HEK293 (cell line): Measurements from ENCODE around the gene TMEM255B.
"Not testable (repeated sequence)": the region's sequence is repeated elsewhere in the genome, so short reads cannot be mapped to it uniquely, and the experiment has no call there.

Experiments used
- CTCF ChIA-PET: fragments of 350-600 bp; formaldehyde crosslinking; extraction: SDS; loops from one replicate; lab custom pipeline; 2021; ENCODE audit warnings: antibody characterized with exemption; lab: Yijun Ruan, JAX
- POLR2A ChIA-PET: fragments of 300-600 bp; formaldehyde crosslinking; extraction: SDS; loops from one replicate; lab custom pipeline; 2020; ENCODE audit warnings: antibody characterized with exemption, inconsistent platforms; lab: Yijun Ruan, JAX
- H3K27ac ChIP-seq: fragments of 200-500 bp; sonication (Bioruptor generic); 2 replicates; pipeline ENCODE4 v1.5.1; 2014; ENCODE audit warnings: low read depth, low read length, control low read depth, inconsistent platforms; ENCODE audit errors: extremely low read depth
- H3K36me3 ChIP-seq, 2 experiments: fragments of 200-500 bp in 1 of 2; sonication (Bioruptor generic) in 1 of 2; 1 replicate in 1 of 2; 2 replicates in 1 of 2; pipeline ENCODE4 v1.5.1; 2014 to 2017; ENCODE audit warnings: inconsistent platforms in 2 of 2, low read length in 2 of 2; ENCODE audit not compliant: control insufficient read depth in 2 of 2, insufficient read depth in 1 of 2
- H3K4me1 ChIP-seq: fragments of 200-500 bp; sonication (Bioruptor generic); 2 replicates; pipeline ENCODE4 v1.5.1; 2014; ENCODE audit warnings: mild to moderate bottlenecking, low read length, inconsistent platforms; ENCODE audit not compliant: control insufficient read depth, insufficient read depth
- H3K4me3 ChIP-seq: 2 replicates; pipeline ENCODE4 v1.5.1; 2011; ENCODE audit warnings: low read depth, mild to moderate bottlenecking, control low read depth, low read length, moderate library complexity
- H3K9me3 ChIP-seq: fragments of 200-500 bp; sonication (Bioruptor generic); 2 replicates; pipeline ENCODE4 v1.5.1; 2014; ENCODE audit warnings: low read depth, low read length, inconsistent platforms; ENCODE audit not compliant: control insufficient read depth, insufficient read depth
- BCL11A ChIP-seq: fragments of 450-650 bp; formaldehyde crosslinking; IDR thresholded peaks from 2 replicates; pipeline ENCODE4 v1.5.1; 2016; ENCODE audit warnings: low read depth, missing biosample characterization, missing genetic modification characterization
- EGR2 ChIP-seq: fragments of 450-650 bp; formaldehyde crosslinking; IDR thresholded peaks from 2 replicates; pipeline ENCODE4 v1.5.1; 2016; ENCODE audit warnings: low read depth, missing biosample characterization, missing genetic modification characterization
- HOXD13 ChIP-seq: sonication (generic); formaldehyde crosslinking; IDR thresholded peaks from 2 replicates; pipeline ENCODE4 v1.8.0; 2022; ENCODE audit warnings: missing genetic modification reagents, borderline replicate concordance
- MZF1 ChIP-seq: fragments of 450-650 bp; formaldehyde crosslinking; IDR thresholded peaks from 2 replicates; pipeline ENCODE4 v1.5.1; 2017; ENCODE audit warnings: missing biosample characterization, missing genetic modification characterization, borderline replicate concordance
- SALL2 ChIP-seq: fragments of 450-650 bp; formaldehyde crosslinking; IDR thresholded peaks from 2 replicates; pipeline ENCODE4 v1.5.0; 2017; ENCODE audit warnings: missing biosample characterization, mild to moderate bottlenecking, missing genetic modification characterization, borderline replicate concordance
- SETDB1 ChIP-seq: IDR thresholded peaks from one replicate; pipeline ENCODE4 v1.6.1; 2017; ENCODE audit warnings: mild to moderate bottlenecking, low read length, moderate library complexity, mixed read lengths; ENCODE audit not compliant: insufficient read length
- TRIM28 ChIP-seq: IDR thresholded peaks from 2 replicates; pipeline ENCODE4 v1.6.1; 2011; ENCODE audit warnings: low read length, control low read depth, borderline replicate concordance
- YY2 ChIP-seq: fragments of 450-650 bp; formaldehyde crosslinking; IDR thresholded peaks from 2 replicates; pipeline ENCODE4 v1.5.1; 2016; ENCODE audit warnings: missing biosample characterization, missing genetic modification characterization
- ZBTB49 ChIP-seq: fragments of 450-650 bp; formaldehyde crosslinking; IDR thresholded peaks from 2 replicates; pipeline ENCODE4 v1.5.1; 2016; ENCODE audit warnings: missing biosample characterization, missing genetic modification characterization, low read depth
- ZBTB6 ChIP-seq: fragments of 450-650 bp; formaldehyde crosslinking; IDR thresholded peaks from 2 replicates; pipeline ENCODE4 v1.5.1; 2017; ENCODE audit warnings: missing biosample characterization, missing genetic modification characterization
- ZFP37 ChIP-seq: fragments of 450-650 bp; formaldehyde crosslinking; IDR thresholded peaks from 2 replicates; pipeline ENCODE4 v1.5.1; 2016; ENCODE audit warnings: missing biosample characterization, missing genetic modification characterization
- ZNF132 ChIP-seq: fragments of 450-650 bp; formaldehyde crosslinking; IDR thresholded peaks from 2 replicates; pipeline ENCODE4 v1.5.1; 2017; ENCODE audit warnings: missing biosample characterization, missing genetic modification characterization, borderline replicate concordance
- ZNF221 ChIP-seq: fragments of 450-650 bp; formaldehyde crosslinking; IDR thresholded peaks from 2 replicates; pipeline ENCODE4 v1.5.1; 2017; ENCODE audit warnings: missing biosample characterization, missing genetic modification characterization, borderline replicate concordance
- ZNF24 ChIP-seq: fragments of 450-650 bp; formaldehyde crosslinking; IDR thresholded peaks from 2 replicates; pipeline ENCODE4 v1.5.1; 2016; ENCODE audit warnings: missing biosample characterization, missing genetic modification characterization
- ZNF311 ChIP-seq: fragments of 450-650 bp; formaldehyde crosslinking; IDR thresholded peaks from 2 replicates; pipeline ENCODE4 v1.5.1; 2017; ENCODE audit warnings: missing biosample characterization, missing genetic modification characterization, borderline replicate concordance
- ZNF350 ChIP-seq: fragments of 450-650 bp; formaldehyde crosslinking; IDR thresholded peaks from 2 replicates; pipeline ENCODE4 v1.5.0; 2017; ENCODE audit warnings: missing biosample characterization, mild to moderate bottlenecking, missing genetic modification characterization
- ZNF423 ChIP-seq: fragments of 450-650 bp; formaldehyde crosslinking; IDR thresholded peaks from 2 replicates; pipeline ENCODE4 v1.5.1; 2016; ENCODE audit warnings: missing biosample characterization, missing genetic modification characterization
- ZNF510 ChIP-seq: fragments of 450-650 bp; formaldehyde crosslinking; IDR thresholded peaks from 2 replicates; pipeline ENCODE4 v1.5.1; 2018; ENCODE audit warnings: mild to moderate bottlenecking, missing genetic modification characterization, missing biosample characterization; ENCODE audit not compliant: insufficient replicate concordance
- ZNF558 ChIP-seq: fragments of 450-650 bp; formaldehyde crosslinking; IDR thresholded peaks from 2 replicates; pipeline ENCODE4 v1.5.1; 2016; ENCODE audit warnings: missing biosample characterization, missing genetic modification characterization
- ZNF626 ChIP-seq: fragments of 450-650 bp; sonication (Bioruptor Pico); formaldehyde crosslinking; IDR thresholded peaks from 2 replicates; pipeline ENCODE4 v1.5.1; 2018; ENCODE audit warnings: missing biosample characterization, missing genetic modification characterization, inconsistent platforms
- ZNF654 ChIP-seq: fragments of 450-650 bp; formaldehyde crosslinking; IDR thresholded peaks from 2 replicates; pipeline ENCODE4 v1.5.1; 2016; ENCODE audit warnings: low read depth, missing biosample characterization, missing genetic modification characterization
- ZNF791 ChIP-seq: fragments of 450-650 bp; formaldehyde crosslinking; IDR thresholded peaks from 2 replicates; pipeline ENCODE4 v1.5.1; 2016; ENCODE audit warnings: missing biosample characterization, missing genetic modification characterization
- ZXDB ChIP-seq: fragments of 450-650 bp; formaldehyde crosslinking; IDR thresholded peaks from 2 replicates; pipeline ENCODE4 v1.5.1; 2016; ENCODE audit warnings: missing biosample characterization, missing genetic modification characterization
- TF ChIP-seq, protein P1 (sequence below): fragments of 450-650 bp; formaldehyde crosslinking; IDR thresholded peaks from 2 replicates; pipeline ENCODE4 v1.5.1; 2016; ENCODE audit warnings: missing biosample characterization, missing genetic modification characterization
- TF ChIP-seq, protein P2 (sequence below): fragments of 450-650 bp; formaldehyde crosslinking; IDR thresholded peaks from 2 replicates; pipeline ENCODE4 v1.5.1; 2016; ENCODE audit warnings: missing biosample characterization, missing genetic modification characterization

Gene TMEM255B

DNA sequence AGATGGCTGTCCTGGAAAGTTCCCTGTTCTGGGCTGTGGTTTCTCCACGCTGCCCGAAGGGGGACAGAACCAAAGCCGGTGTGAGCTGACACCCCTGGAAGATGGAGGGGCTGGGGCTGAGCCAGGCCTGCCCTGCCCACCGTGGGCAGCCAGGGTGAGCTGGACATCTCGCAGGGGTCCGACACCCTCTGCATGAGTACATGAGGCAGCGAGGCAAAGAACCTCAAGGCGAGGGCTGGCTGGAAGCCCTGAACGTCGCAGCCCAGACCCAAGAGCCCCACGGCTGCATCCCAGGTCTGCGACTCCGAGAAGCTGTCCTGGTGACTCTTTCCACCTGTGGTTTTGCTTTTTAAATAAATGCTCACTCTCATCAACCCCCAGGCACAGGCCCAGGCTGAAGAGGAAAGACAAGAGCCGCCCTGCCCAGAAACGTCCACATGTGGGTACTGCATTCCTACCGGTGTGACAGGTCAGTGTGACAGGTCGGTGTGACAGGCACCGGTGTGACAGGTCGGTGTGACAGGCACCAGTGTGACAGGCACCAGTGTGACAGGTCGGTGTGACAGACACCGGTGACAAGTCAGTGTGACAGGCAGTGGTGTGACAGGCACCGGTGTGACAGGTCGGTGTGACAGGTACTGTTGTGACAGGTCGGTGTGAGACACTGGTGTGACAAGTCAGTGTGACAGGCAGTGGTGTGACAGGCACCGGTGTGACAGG lies 74.2 kb downstream of the TMEM255B start:
- Histone ChIP-seq H3K9me3 (no peaks in the 10 kb centered on the region), H3K27ac (no peak overlapping the region), H3K4me3 (no peak overlapping the region), H3K4me1 (peaks cover 7% of the 10 kb centered on the region), H3K36me3 (peaks cover 0 to 16% of the 10 kb centered on the region in 2 experiments; a peak in 1 of 3 replicates)
- POLR2A ChIA-PET: no interaction called here
- CTCF ChIA-PET: no interaction called here
- TF ChIP-seq MZF1 (tag by site-specific recombination) (no peak), ZNF510 (tag by site-specific recombination) (no peak), ZNF132 (no peak), ZNF24 (tag by site-specific recombination) (no peak), ZNF311 (no peak), ZFP37 (tag by site-specific recombination) (no peak), SALL2 (tag by site-specific recombination) (no peak), ZNF626 (tag by site-specific recombination) (no peak), ZNF558 (no peak), SETDB1 (no peak), ZNF350 (tag by site-specific recombination) (no peak), ZXDB (no peak), BCL11A (tag by site-specific recombination) (no peak)
- TF ChIP-seq, protein P1, sequence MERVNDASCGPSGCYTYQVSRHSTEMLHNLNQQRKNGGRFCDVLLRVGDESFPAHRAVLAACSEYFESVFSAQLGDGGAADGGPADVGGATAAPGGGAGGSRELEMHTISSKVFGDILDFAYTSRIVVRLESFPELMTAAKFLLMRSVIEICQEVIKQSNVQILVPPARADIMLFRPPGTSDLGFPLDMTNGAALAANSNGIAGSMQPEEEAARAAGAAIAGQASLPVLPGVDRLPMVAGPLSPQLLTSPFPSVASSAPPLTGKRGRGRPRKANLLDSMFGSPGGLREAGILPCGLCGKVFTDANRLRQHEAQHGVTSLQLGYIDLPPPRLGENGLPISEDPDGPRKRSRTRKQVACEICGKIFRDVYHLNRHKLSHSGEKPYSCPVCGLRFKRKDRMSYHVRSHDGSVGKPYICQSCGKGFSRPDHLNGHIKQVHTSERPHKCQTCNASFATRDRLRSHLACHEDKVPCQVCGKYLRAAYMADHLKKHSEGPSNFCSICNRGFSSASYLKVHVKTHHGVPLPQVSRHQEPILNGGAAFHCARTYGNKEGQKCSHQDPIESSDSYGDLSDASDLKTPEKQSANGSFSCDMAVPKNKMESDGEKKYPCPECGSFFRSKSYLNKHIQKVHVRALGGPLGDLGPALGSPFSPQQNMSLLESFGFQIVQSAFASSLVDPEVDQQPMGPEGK (tag by site-specific recombination): no peak
- TF ChIP-seq, protein P2, sequence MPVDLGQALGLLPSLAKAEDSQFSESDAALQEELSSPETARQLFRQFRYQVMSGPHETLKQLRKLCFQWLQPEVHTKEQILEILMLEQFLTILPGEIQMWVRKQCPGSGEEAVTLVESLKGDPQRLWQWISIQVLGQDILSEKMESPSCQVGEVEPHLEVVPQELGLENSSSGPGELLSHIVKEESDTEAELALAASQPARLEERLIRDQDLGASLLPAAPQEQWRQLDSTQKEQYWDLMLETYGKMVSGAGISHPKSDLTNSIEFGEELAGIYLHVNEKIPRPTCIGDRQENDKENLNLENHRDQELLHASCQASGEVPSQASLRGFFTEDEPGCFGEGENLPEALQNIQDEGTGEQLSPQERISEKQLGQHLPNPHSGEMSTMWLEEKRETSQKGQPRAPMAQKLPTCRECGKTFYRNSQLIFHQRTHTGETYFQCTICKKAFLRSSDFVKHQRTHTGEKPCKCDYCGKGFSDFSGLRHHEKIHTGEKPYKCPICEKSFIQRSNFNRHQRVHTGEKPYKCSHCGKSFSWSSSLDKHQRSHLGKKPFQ (tag by site-specific recombination): no peak

DNA sequence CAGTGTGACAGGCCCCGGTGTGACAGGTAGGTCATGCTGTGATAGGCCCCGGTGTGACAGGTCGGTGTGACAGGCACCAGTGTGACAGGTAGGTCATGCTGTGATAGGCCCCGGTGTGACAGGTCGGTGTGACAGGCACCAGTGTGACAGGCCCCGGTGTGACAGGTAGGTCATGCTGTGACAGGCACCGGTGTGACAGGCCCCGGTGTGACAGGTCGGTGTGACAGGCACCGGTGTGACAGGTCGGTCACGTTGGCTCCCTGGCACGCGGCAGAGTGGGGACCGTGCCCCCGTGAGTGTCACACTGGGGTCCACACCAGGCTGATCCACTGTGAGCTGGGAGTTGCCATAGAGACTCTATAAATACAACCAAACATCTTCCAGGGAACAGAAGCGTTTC lies 75.0 kb downstream of the TMEM255B start:
- CTCF ChIA-PET, POLR2A ChIA-PET, H3K27ac ChIP-seq, H3K9me3 ChIP-seq, H3K4me1 ChIP-seq, H3K4me3 ChIP-seq: not testable (repeated sequence)
- H3K36me3 ChIP-seq: peaks cover 0 to 16% of the 10 kb centered on the region in 2 experiments; a peak in 1 of 3 replicates

- CTCF ChIA-PET: no interaction called here
- Histone ChIP-seq H3K9me3 (no peaks in the 10 kb centered on the region), H3K4me1 (peaks cover 7% of the 10 kb centered on the region), H3K27ac (no peak overlapping the region), H3K4me3 (no peak overlapping the region), H3K36me3 (peaks cover 0 to 16% of the 10 kb centered on the region in 2 experiments; a peak in 1 of 3 replicates)
- POLR2A ChIA-PET: no interaction called here
- TF ChIP-seq ZBTB49: no peak
- no peak for TF ChIP-seq ZBTB6 (tag by site-specific recombination)
- TF ChIP-seq ZNF423 (tag by site-specific recombination): no peak
- no peak for TF ChIP-seq EGR2 (tag by site-specific recombination)
- no peak for TF ChIP-seq HOXD13
- no peak for TF ChIP-seq ZNF654 (tag by site-specific recombination)
- TF ChIP-seq YY2 (tag by site-specific recombination): no peak
- no peak for TF ChIP-seq ZNF791 (tag by site-specific recombination)
- TF ChIP-seq ZNF221: no peak
- TF ChIP-seq TRIM28: no peak
- no peak for TF ChIP-seq ZFP37 (tag by site-specific recombination)
Observed at GRCh38 chr13:113834496-113835200, 75.6 kb downstream of the TMEM255B start.
